PC-3 (cell line): ENCODE data around the gene IFNL4. TPM values are rescaled to one million over a fixed set of nuclear protein-coding genes. Genes with fewer than 3 reads are reported as not detected.

Experiments used
- ATAC-seq: fragments of 200-7000 bp; cut with Tn5 transposase; 2 replicates; pipeline ENCODE4 v1.9.1; 2020; ENCODE audit warnings: mild to moderate bottlenecking, moderate library complexity
- BruUV-seq: library from RNA; stranded (reverse); fragments of 400-500 nt; replicated peaks from 2 replicates; lab custom pipeline; 2021; lab: Mats Ljungman, UMichigan
- CTCF ChIA-PET: fragments of 300-600 bp; sonication (Branson Sonifier 250); formaldehyde crosslinking; loops from one replicate; lab custom pipeline; 2022; ENCODE audit warnings: antibody characterized with exemption; lab: Charles Lee
- POLR2A ChIA-PET: fragments of 300-600 bp; sonication (Branson Sonifier 250); formaldehyde crosslinking; loops from one replicate; lab custom pipeline; 2022; ENCODE audit warnings: antibody characterized with exemption; ENCODE audit not compliant: unreplicated experiment; lab: Charles Lee
- DNase-seq: peaks from one replicate; pipeline ENCODE4 v3.0.0-alpha.2; 2015
- H2AFZ ChIP-seq: fragments of 300-600 bp; sonication (generic); 2 replicates; pipeline ENCODE4 v1.6.0; 2016; ENCODE audit warnings: antibody characterized with exemption, low read length
- H3F3A ChIP-seq: fragments of 300-600 bp; sonication (generic); one replicate; pipeline ENCODE4 v1.6.0; 2017; ENCODE audit warnings: antibody characterized with exemption, low read length, control low read depth, mild to moderate bottlenecking; ENCODE audit not compliant: unreplicated experiment
- H3K27ac ChIP-seq: fragments of 300-600 bp; sonication (generic); 2 replicates; pipeline ENCODE4 v1.5.1; 2016; ENCODE audit warnings: mild to moderate bottlenecking, low read length
- H3K27me3 ChIP-seq: fragments of 300-600 bp; sonication (generic); 2 replicates; pipeline ENCODE4 v1.6.1; 2016; ENCODE audit warnings: low read length, mixed read lengths
- H3K36me3 ChIP-seq: fragments of 300-600 bp; sonication (generic); 2 replicates; pipeline ENCODE4 v1.6.1; 2016; ENCODE audit warnings: low read depth, mixed run types, low read length, mixed read lengths
- H3K4me1 ChIP-seq: fragments of 300-600 bp; sonication (generic); 2 replicates; pipeline ENCODE4 v1.5.1; 2016; ENCODE audit warnings: low read length; ENCODE audit not compliant: insufficient read depth
- H3K4me2 ChIP-seq: fragments of 300-600 bp; sonication (generic); 2 replicates; pipeline ENCODE4 v1.6.0; 2016; ENCODE audit warnings: low read length
- H3K4me3 ChIP-seq: fragments of 300-600 bp; sonication (generic); 2 replicates; pipeline ENCODE4 v1.5.1; 2016; ENCODE audit warnings: mild to moderate bottlenecking, low read length, mixed read lengths
- H3K79me2 ChIP-seq: fragments of 300-600 bp; sonication (generic); 2 replicates; pipeline ENCODE4 v1.6.1; 2017; ENCODE audit warnings: low read length, mixed read lengths
- H3K9ac ChIP-seq: fragments of 300-600 bp; sonication (generic); 2 replicates; pipeline ENCODE4 v1.6.0; 2016; ENCODE audit warnings: mild to moderate bottlenecking, low read length
- H3K9me2 ChIP-seq: fragments of 300-600 bp; sonication (generic); replicated peaks from 2 replicates; pipeline ENCODE4 v1.6.1; 2016; ENCODE audit warnings: mixed run types, low read length, mixed read lengths
- H3K9me3 ChIP-seq: fragments of 300-600 bp; sonication (generic); 2 replicates; pipeline ENCODE4 v1.6.1; 2016; ENCODE audit warnings: low read length, mixed read lengths
- H4K20me1 ChIP-seq: fragments of 300-600 bp; sonication (generic); 2 replicates; pipeline ENCODE4 v1.6.1; 2016; ENCODE audit warnings: low read length, mixed read lengths
- EZH2 ChIP-seq: fragments of 300-600 bp; sonication (generic); IDR thresholded peaks from one replicate; pipeline ENCODE4 v1.6.1; 2017; ENCODE audit warnings: antibody characterized with exemption, mild to moderate bottlenecking, low read length; ENCODE audit not compliant: unreplicated experiment
- EZH2phosphoT487 ChIP-seq: fragments of 300-600 bp; sonication (generic); IDR thresholded peaks from 2 replicates; pipeline ENCODE4 v1.6.1; 2018; ENCODE audit warnings: mild to moderate bottlenecking, antibody characterized with exemption, low read length, borderline replicate concordance
- intact Hi-C: fragments of 100-400 bp; cut with micrococcal nuclease; formaldehyde crosslinking; loops from 2 replicates; pipeline ENCODE4 v1.9.0; 2023
- total RNA-seq: library from RNA; depleted of rRNA; stranded (reverse); fragments of >200 nt; gene quantifications from 2 replicates; pipeline ENCODE4 v1.2.3, GENCODE V29; 2014; rRNA removed
- TF ChIP-seq, protein P1 (sequence below): fragments of 300-600 bp; sonication (generic); conservative IDR thresholded peaks from 2 replicates; pipeline ENCODE4 v1.5.1; 2017; ENCODE audit warnings: antibody characterized with exemption, low read depth, mild to moderate bottlenecking, low read length

IFNL4 gene
- total RNA-seq, 1 experiment from 2014 or later = not detected

DNA sequence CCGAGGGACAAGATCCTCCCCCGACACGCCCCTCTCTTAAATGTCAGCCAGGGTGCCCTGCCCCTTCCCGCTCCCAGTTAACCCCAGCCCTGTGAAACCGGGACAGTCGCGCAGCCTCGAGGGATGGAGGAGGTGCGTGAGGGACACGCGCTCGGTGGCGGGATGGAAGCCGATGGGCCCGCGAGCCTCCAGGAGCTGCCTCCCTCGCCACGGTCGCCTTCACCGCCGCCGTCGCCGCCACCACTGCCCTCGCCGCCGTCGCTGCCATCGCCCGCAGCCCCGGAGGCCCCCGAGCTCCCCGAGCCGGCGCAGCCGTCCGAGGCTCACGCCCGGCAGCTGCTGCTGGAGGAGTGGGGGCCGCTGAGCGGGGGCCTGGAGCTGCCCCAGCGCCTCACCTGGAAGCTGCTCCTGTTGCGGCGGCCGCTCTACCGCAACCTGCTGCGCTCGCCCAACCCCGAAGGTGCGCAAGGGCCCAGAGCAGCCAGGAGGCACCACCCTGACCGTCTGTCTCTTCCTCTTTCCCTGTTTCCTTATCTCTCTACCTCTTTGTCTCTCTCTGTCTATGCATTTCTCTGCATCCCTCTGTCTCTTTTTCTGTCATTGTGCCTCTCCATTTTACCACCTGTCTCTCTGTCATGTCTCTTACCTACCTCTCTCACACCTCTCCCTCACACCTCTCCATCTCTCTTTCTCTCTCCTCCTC lies 51.6 kb downstream of the IFNL4 start, which contains the start of gene NCCRP1:
NCCRP1 (plus strand) TSS at position 105 of the 703 bp plus-strand sequence; CDS start at position 124, 19 bp downstream.
- Histone ChIP-seq H3K9ac (no peak within 1 kb of the TSS), H3F3A (no peaks in the 10 kb centered on the region), H3K27me3 (no peaks in the 10 kb centered on the region), H3K4me1 (peaks cover 23% of the 10 kb centered on the region), H3K9me3 (no peaks in the 10 kb centered on the region), H3K9me2 (no peaks in the 10 kb centered on the region), H3K4me3 (peak within 1 kb of the TSS; percentile 18; the same call in 1 of the 2 replicates), H3K79me2 (no peaks in the 10 kb centered on the region), H3K36me3 (no peaks in the 10 kb centered on the region), H2AFZ (no peak within 1 kb of the TSS), H3K4me2 (peak within 1 kb of the TSS; percentile 47), H4K20me1 (no peaks in the 10 kb centered on the region), H3K27ac (no peak within 1 kb of the TSS)
- TF ChIP-seq, protein P1, sequence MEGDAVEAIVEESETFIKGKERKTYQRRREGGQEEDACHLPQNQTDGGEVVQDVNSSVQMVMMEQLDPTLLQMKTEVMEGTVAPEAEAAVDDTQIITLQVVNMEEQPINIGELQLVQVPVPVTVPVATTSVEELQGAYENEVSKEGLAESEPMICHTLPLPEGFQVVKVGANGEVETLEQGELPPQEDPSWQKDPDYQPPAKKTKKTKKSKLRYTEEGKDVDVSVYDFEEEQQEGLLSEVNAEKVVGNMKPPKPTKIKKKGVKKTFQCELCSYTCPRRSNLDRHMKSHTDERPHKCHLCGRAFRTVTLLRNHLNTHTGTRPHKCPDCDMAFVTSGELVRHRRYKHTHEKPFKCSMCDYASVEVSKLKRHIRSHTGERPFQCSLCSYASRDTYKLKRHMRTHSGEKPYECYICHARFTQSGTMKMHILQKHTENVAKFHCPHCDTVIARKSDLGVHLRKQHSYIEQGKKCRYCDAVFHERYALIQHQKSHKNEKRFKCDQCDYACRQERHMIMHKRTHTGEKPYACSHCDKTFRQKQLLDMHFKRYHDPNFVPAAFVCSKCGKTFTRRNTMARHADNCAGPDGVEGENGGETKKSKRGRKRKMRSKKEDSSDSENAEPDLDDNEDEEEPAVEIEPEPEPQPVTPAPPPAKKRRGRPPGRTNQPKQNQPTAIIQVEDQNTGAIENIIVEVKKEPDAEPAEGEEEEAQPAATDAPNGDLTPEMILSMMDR = no peak
- TF ChIP-seq EZH2 = no peak
- no peak for TF ChIP-seq EZH2phosphoT487
- ATAC-seq (0 out of 2 replicates have a peak, but pooled peaks have one; percentile 18), DNase-seq (no peak)
- POLR2A ChIA-PET = no interaction called here
- intact Hi-C loops = no loop called here
- CTCF ChIA-PET = no interaction called here
- no TSS peak for BruUV-seq

DNA sequence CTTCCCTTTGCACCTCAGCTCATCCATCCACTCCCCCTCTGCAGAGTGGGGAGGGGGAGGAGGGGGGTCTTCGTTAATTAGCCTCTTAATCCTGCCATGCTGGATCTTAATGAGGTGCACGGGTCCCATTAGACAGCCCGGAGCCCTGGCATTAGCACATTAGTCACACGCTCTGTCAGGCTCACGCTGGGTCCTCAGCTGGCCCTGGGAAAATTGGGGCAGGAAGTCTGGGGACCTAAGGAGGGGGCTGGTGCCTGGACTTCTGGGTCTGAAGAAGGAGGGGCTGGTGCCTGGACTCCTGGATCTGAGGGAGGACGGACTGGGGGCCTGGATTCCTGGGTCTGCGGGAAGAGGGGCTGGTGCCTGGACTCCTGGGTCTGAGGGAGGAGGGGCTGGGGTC lies 52.3 kb downstream of the IFNL4 start:
- Histone ChIP-seq H3K4me1 (peaks cover 23% of the 10 kb centered on the region), H3K4me2 (no peak overlapping the region), H3K9me3 (no peaks in the 10 kb centered on the region), H3K9me2 (no peaks in the 10 kb centered on the region), H3K27ac (no peak overlapping the region), H3K27me3 (no peaks in the 10 kb centered on the region), H3F3A (no peaks in the 10 kb centered on the region), H4K20me1 (no peaks in the 10 kb centered on the region), H3K9ac (no peak overlapping the region), H3K4me3 (no peak overlapping the region), H2AFZ (no peak overlapping the region), H3K36me3 (no peaks in the 10 kb centered on the region), H3K79me2 (no peaks in the 10 kb centered on the region)
- ATAC-seq = no peak
- intact Hi-C loops = no loop called here
- CTCF ChIA-PET = no interaction called here
- TF ChIP-seq EZH2 (no peak), EZH2phosphoT487 (no peak)
- TF ChIP-seq, protein P1 = no peak
- DNase-seq = no peak
- POLR2A ChIA-PET = no interaction called here
- no TSS peak for BruUV-seq

Other genes with a start within 250 kb of the IFNL4 start
- gene FBXO27, start 216.3 kb downstream of the IFNL4 start, total RNA-seq = 7.1 and 16.5 TPM in 2 replicates
- gene ACP7, start 164.5 kb downstream of the IFNL4 start, total RNA-seq = 3.4 and 5.0 TPM in 2 replicates
- gene PAK4, start 123.1 kb downstream of the IFNL4 start, total RNA-seq = 13.5 and 16.2 TPM in 2 replicates
- gene NCCRP1, start 51.9 kb downstream of the IFNL4 start, total RNA-seq = 2.2 and 6.2 TPM in 2 replicates
- not detected in 2 replicates for gene SYCN, start 44.6 kb downstream of the IFNL4 start, total RNA-seq
- not detected in 2 replicates for gene IFNL3, start 3.9 kb downstream of the IFNL4 start, total RNA-seq
- gene IFNL2, start 19.5 kb upstream of the IFNL4 start, total RNA-seq = not detected in 2 replicates
- not detected in 2 replicates for gene IFNL1, start 47.6 kb upstream of the IFNL4 start, total RNA-seq
- gene LRFN1, start 72.0 kb upstream of the IFNL4 start, total RNA-seq = 3.6 and 6.7 TPM in 2 replicates
- gene GMFG, start 87.2 kb upstream of the IFNL4 start, total RNA-seq = 0.36 TPM in 1 of 2 replicates, not detected in the other
- gene SAMD4B, start 93.6 kb upstream of the IFNL4 start, total RNA-seq = 80.4 and 93.8 TPM in 2 replicates
- 50.7 and 56.6 TPM in 2 replicates for gene PAF1, start 142.2 kb upstream of the IFNL4 start, total RNA-seq
- gene MED29, start 142.5 kb upstream of the IFNL4 start, total RNA-seq = 17.0 and 30.1 TPM in 2 replicates
- 32.7 and 68.4 TPM in 2 replicates for gene ZFP36, start 158.0 kb upstream of the IFNL4 start, total RNA-seq
- gene PLEKHG2, start 163.8 kb upstream of the IFNL4 start, total RNA-seq = 8.3 and 10.6 TPM in 2 replicates
- 294 and 418 TPM in 2 replicates for gene RPS16, start 187.1 kb upstream of the IFNL4 start, total RNA-seq
- gene SUPT5H, start 196.7 kb upstream of the IFNL4 start, total RNA-seq = 59.9 and 95.0 TPM in 2 replicates
- 97.2 and 123 TPM in 2 replicates for gene TIMM50, start 232.0 kb upstream of the IFNL4 start, total RNA-seq